GM19397 (cell line): Measurements from ENCODE around the gene AP3D1.

Source experiments
- ATAC-seq: cut with Tn5 transposase; IDR thresholded peaks from one replicate; pipeline ENCODE4 v1.9.1; 2021; ENCODE audit warnings: mild to moderate bottlenecking, moderate library complexity; ENCODE audit not compliant: unreplicated experiment

Gene AP3D1

DNA sequence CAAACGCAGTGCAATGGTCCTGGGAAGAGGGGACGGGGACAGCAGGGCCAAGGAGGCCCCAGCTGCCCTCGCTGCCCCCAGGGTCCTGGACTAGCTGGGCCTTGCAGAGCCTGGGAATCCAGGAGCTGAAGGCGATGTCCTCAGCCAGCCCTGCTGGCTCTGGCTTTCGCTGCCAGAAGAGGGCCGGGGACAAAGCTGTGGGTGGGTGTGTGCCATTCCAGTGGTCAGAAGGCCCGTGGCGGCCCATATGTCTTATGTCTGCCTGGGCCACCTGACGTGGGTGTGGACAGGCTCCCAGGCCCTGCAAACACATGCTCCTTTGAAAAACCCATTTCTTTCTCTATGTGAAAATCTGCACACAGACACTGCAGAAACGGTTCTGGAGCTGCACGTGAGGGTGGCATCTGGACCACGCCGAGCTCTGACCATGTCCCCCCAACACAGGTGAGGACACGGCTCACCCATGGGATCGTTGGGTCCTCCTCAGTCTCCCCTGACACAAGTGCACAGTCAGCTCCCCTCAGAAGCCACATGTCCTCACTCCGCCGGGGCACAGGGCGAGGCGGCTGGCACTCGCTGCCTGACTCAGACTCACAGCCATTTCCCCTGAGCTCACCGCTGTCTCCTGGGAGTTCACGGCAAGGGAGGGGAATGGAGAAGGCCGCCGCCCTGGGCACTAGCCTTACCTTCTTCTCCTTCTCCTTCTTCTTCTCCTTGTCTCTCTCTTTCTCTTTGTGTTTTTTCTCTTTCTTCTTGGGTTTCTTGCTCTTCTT is 37.7 kb downstream of the AP3D1 start:
- no peak for ATAC-seq

DNA sequence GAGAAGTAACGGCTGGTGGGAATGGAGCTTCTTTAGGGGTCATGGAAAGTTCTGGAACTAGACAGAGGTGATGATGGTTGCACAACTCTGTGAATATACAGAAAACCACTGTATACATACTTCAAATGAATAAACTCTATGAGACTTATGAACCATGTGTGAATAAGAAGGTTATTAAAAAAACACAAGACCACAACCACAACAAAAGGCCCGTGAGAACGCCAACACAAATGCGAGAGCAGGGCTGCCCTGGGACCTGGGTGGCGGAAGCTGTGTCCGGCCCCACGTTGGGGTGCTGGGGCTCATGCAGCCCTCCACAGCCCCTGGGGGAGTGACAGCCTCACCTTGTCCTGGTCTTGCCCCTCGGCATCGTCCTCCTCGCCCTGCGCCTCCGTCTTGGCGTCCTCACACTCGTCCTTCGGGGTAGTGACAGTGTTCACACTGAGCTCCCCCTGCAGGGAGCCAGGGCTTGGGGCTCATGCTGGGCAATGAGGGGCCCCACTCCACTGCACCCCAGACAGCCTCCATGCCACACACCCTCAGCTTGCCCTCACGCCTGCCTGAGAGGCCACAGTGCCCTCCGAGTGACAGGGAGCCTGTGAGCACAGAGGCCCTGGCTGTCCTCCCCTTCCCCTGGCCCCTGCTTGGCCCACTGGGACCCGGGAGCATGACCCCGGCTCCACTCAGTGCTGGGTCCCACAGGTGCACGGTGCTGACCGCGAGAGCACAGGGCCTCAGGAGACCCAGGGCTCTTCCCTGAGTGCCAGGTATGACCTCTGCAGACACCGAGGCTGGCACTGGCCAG is 38.6 kb downstream of the AP3D1 start:
- ATAC-seq, result no peak

DNA sequence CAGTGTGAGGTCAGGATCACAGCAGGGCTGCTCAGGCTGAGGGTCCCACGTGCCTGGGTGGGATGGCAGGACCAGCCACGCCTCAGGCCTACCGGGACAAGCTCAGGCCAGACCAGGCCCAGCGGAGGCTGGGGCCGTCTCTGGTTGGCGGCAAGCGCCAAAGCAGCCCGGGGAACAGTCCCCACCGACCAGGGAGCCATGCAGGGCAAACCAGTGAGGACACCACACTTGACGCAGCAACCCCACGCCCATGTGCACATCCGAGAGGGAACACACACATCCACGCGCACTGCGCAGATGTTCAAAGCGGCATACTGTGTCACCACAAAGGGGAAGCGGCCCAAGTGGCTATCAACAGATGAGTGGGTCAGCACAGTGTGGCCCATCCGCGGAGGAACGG is 39.5 kb downstream of the AP3D1 start:
- ATAC-seq, result no peak

DNA sequence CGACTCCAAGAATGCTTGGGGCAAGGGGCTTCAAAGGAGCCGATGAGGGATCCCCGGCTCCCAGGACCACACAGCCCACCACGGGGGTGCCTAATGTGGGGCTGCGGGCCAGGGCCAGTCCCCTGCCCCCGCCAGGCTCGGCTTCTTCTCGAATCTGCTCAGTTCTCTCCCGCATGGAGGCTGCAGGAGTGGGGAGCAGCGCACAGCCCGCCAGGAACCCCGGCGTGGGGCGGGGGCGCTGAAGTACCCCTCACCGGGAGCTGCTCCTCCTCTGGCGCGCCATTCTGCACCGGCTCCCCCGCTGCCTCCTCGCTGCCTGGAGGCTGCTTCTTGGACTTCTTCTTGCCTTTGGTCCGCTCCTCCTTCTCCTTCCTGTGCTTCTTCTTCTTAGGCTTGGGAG is 39.9 kb downstream of the AP3D1 start:
- no peak for ATAC-seq

DNA sequence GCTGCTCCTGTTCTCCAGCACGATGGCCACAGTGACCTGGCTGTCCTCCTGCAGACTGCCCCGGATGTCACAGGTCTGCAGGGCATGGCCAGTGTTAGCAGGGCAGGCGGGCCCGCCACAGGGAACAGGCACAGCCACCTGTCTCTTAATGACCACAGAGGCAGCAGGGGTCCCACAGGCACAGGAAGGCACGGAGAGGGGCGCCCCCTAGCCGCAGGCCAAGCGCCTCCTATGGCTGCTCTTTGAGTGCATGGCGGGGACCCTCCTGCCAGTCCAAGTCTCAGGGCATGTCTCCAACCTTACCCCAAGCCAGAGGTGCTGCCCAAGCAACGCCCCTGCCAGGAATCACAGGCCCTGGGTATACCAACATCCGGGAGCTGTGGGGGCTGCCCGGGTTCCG is 40.5 kb downstream of the AP3D1 start:
- ATAC-seq, result no peak

DNA sequence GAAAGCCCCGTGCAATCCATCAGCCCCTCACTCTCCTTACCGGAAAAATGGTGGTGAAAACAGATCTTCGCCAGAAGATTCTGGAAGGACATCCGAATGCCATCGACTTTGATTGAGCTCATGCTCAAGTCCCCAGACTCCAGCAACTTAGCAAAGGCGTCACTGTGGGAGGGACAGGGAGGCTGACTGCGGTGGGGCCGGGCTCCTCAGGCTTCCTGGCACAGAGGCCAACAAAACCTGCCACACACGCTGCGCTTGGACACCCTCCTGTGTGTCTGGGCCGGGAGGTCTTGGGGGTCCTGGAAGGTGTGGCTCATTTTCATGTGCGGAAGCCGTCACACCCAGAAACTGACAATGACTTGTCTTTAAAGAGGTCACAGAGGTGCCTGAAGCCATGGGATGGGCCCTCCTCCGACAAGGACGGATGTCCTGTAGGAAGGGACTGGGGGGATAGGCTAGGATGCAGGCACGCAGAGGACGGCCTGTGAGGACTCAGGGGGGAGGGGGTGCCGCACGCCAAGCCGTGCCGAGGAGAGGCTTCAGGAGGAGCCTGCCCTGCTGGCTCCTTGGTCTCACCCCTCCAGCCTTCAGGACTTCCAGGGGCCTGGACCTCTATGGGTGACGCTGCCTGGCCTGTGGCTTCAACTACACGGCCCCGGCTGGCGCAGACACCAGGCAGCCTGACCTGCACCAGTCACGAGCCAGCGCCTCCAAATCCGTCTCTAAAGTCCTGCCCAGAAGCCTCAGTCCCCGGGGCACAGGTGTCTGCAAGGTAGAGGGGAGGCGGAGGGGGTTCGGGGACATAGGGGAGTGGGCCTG is 42.1 kb downstream of the AP3D1 start:
- no peak for ATAC-seq

DNA sequence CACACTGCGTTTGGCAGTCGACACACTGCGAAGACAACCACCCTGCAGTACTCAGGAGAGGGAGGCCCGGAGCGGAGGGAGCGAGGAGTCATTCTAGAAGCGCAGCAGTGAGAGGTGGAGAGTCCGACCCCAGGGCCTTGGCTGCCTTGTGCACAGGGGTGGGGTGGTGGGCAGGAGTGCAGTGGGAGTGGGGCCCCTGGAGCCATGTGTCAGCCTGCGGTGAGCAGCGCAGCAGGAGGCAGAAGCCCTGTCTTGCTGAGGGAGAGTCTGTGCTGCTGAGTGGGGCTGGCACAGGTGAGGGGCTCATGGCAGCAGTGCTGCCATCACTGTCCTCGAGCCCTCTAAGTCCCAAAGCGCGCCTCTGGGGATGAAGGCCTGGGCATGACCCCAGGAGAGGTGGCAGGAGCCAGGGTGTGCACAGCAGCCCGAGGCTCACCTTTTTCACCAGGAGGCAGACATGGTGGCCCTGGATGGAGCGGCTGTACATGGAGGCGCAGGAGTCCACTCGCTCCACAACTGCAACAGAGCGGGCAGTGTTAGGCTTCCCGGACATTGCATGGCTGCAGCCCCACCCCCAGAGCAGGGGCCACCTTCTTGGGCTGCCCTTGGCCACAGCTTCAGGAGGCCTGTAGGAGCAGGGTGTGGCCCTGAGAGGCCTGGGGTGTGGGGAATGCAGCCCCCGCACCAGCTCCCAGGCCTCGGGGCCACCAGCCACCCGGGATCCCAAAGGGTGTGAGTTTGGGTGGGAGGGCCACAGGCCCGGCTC is 42.9 kb downstream of the AP3D1 start:
- ATAC-seq, result no peak

DNA sequence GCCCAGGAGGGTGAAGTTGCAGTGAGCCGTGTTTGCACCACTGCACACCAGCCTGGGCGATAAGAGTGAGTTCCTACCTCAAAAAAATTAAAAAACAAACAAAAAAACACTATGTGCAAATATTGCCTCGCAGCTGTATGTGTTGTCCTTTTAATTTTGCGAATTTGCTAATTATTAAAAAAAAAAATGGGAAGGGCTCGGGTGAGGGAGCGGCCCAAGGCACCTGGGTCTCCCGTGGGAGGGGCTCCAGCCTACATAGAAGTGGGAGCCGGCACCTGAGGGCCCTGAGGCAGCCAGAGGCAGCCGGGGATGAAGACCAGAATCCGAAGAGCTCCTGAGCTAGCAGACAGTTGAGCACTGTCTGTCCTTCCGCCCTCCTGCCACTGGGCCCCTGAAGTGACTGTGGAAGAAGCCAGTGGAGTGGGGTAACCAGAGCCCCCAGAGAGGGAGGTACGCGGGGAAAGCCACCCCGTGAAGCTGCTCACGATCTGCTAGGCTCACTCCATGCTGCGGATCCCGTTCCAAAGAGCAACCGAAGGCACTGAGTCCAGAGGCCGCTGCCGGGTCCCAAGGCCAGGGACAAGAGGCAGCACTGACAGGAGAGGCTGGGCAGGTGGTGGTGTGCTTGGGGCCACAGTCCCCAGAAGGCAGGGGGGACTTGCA is 48.2 kb downstream of the AP3D1 start:
- ATAC-seq, result no peak

DNA sequence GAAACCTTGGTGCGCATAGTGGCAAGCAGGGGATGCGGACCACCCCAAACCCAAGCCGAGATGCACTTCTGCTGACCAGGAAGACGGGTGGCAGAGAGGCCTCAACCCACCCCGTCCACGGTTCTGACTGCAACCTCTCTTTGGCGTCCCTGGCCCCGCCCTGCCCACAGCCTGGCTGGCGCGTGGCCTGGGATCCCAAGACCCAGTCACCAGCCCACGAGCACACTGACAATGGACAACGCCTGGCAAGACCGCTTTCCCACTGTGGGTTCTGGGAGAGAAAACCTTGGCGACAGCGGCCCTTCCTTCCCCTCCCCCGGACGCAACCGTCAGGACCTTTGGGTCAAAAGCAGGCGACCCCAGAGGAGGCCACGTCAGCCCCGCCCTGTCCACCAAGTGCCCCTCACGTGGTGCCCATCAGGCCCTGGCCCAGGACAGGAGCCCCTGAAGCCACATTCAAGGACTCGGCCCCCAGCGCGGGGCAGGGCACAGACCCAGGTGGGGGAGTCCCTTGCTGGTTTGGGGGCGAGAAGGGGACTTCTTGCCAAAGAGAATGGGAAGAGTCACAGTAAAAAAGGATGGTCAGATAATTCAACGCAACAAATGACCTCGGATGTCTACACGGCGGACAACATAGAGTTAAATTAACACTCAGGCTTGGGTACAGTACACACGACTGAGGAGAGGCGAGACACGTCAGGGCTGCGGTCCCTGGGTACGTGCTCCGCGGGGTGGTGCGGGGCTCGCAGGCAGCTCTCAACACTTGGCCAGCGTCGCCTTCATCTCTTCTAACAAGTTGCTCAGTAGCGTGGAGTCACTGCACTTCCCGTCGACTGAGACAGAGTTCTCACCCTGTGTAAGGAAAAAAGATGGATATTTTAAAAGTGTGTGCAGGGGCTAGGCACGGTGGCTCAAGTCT is 49.7 kb downstream of the AP3D1 start:
- ATAC-seq, result no peak

DNA sequence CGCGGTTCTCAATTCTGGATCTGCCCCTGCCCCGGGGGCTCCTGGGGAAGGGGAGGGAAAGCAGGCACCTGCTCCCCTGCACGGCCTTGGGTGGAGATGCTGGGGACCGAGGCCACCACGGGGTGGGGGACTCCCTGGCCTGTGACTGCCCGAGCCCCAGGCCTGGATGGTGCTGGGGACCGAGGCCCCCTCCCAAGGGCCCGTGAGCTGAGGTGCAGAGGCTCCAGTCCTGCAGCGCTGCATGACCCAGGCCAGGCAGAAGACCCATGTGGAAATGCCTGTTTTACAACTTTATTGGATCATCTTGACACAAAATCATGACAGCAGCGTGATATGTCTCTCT is 50.7 kb downstream of the AP3D1 start:
- ATAC-seq, result no peak

DNA sequence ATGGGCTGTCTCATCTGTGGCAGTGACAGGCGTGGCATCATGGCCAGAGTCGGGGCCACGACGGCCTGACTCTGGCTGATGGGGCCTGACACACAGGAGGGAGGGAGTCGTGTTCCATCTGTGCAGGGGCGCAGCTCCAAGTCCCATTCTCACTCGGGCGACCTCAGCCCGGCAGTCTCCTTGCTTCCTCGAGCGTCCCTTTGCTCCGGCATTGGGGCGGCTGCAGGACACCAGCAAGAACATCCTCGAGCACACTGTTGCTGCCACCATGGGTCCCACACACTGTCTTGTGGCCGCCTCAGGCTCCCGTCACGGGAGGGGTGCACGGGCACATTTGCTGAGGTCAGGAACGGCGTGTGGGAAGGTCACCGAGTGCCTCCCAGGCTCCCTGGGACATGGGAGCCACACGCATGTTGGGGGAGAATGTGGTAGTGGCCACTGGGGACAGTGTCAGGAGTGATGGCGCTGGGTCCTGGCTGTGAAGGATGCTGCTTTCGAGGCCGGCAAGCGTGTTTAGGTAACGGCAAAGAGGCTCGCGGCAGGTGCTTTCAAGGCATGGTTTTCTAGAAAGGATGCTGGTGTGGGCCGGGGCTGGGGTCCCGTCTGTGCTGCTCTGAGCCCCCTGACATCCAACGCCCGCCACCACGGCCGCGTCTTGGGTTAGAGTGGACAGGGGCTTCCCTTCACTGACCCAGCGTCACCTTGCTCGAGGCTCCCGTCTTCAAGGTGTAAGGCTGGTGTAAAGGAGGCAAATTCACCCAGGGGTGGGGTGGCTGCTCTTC is 51.2 kb downstream of the AP3D1 start:
- ATAC-seq, result no peak

DNA sequence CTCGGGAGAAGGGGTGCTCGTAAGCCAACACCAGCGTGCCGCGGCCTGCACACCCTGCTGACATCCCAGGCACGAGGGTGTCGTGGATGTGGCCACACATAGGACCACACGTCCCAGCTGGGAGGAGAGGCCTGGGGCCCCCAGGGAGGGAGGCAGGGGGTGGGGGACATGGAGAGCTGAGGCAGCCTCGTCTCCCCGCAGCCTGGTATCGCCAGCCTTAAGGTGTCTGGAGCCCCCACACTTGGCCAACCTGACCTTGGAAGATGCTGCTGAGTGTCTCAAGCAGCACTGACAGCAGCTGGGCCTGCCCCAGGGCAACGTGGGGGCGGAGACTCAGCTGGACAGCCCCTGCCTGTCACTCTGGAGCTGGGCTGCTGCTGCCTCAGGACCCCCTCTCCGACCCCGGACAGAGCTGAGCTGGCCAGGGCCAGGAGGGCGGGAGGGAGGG is 52.3 kb downstream of the AP3D1 start:
- ATAC-seq, result no peak

DNA sequence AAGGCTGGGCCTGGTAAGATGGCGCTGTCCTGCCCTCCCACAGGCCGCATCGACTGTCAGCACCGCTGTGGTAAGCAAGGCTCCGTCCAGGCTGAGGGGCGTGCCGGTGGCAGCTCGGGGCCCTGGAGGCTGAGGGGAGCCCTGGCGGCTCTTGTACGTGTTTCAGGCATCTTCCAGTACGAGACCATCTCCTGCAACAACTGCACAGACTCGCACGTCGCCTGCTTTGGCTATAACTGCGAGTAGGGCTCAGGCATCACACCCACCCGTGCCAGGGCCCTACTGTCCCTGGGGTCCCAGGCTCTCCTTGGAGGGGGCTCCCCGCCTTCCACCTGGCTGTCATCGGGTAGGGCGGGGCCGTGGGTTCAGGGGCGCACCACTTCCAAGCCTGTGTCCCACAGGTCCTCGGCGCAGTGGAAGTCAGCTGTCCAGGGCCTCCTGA is 53.5 kb downstream of the AP3D1 start:
- ATAC-seq, result no peak

DNA sequence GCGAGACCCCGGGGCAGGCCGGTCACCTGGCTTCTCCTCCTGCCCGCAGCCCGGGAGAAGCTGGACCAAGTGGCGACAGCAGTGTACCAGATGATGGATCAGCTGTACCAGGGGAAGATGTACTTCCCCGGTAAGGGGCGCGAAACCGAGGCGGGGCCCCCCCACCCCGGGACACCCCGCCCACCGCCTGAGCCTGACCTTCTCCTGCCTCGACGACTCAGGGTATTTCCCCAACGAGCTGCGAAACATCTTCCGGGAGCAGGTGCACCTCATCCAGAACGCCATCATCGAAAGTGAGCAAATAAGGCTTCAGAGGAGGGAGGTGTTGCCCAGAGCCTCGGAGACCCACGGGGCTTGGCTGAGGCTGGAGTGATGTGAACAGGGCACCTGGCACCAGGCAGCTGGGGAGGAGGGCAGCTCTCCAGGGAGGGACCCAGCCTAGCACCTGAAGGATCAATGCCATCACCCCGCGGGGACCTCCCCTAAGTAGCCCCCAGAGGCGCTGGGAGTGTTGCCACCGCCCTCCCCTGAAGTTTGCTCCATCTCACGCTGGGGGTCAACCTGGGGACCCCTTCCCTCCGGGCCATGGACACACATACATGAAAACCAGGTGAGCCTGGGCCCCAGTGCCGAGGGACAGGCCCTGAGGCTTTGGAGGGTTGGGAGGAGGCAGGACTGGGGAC is 54.0 kb downstream of the AP3D1 start:
- ATAC-seq, result no peak

DNA sequence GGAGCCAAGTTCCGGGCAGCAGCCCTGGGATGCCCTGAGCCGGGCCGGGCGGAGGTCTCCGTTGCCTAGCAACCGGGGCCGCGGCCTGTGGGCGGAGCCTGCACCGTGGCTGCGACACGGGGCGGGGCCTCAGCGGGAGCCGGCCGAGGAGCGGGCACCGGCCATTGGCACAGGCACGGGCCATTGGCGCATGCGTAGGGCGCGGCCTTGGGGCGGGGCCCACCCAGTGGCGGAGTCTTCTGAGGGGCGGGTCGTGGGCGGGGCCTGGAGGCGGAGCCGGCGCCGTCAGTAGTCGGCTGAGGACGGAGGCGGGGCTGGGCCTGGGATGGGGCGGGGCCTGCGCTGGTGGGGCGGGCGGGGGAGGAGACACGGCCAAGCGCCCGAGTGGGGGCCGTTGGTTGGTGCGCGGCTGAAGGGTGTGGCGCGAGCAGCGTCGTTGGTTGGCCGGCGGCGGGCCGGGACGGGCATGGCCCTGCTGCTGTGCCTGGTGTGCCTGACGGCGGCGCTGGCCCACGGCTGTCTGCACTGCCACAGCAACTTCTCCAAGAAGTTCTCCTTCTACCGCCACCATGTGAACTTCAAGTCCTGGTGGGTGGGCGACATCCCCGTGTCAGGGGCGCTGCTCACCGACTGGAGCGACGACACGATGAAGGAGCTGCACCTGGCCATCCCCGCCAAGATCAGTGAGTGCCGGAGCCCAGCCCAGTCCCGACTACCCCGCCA is 54.7 kb downstream of the AP3D1 start, which contains the start of gene IZUMO4:
Gene IZUMO4 (plus strand): TSS at position 436 of the 723 bp plus-strand sequence. CDS start 31 bp downstream, at position 467.
- ATAC-seq, result peak; percentile 68

DNA sequence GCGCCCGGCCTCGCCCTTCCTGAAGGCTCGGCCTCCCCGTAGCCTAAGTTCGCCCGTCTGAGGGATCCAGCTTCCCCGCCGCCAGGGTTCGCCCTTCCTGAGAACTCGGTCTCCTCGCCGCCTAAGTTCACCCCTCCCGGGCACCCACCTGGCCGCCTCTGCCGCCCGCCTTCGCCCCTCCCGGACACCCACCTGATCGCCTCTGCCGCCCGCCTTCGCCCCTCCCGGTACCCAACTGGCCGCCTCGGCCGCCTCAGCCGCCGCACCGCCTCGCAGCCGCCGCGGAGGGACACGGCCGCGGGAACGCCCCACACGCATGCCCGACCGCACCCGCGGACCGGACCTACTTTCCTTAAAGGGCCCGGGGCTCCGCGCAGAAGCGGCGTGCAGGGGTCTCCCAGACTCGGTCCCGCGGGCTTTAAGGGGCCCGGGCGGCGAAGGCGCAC is 55.3 kb downstream of the AP3D1 start, which contains the start of gene MOB3A:
Gene MOB3A (minus strand): TSS at position 293 of the 446 bp plus-strand sequence. CDS start 17,766 bp downstream, outside the sequence.
- peak; percentile 42 for ATAC-seq
